HUDEP-2 (cell line): ENCODE results near the gene RASA4.
"Not testable (repeated sequence)": the region's sequence is repeated elsewhere in the genome, so short reads cannot be mapped to it uniquely, and the experiment has no call there.

Experiments
- DNase-seq, 76 experiments: peaks; one replicate each; lab custom pipeline; 2025; ENCODE audit not compliant: unreplicated experiment in 76 of 76; lab: John Stamatoyannopoulos, UW

RASA4 gene

DNA sequence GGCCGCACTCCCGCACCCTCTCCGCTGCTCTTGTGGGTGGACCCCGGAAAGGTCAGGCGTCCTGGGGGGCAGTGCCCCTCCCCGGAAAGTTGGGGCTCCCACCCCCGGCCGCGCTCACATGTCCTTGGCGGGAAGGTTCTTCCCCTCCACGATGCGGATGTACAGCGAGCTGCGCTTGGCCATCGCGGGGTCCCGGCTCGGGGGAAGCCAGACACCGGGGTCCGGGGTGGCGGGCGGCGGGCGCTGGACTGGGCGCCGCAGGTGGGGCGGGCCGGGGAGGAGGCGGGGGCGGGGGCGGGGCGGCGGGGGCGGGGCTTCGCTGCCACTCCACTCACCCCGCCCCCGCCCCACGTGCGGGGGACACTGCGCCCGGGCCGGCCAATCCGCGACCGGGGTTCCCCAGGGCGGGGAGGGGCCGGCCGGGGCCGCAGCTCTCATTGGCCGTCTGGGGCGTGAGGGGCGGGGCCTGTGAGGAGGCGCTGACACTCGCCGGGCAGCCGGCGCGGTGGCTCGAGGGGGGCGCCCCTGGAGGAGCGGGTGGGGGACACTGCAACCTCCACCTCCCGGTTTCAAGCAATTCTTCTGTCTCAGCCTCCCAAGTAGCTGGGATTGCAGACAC lies at the start of gene RASA4:
Gene RASA4 (minus strand): TSS at position 250 of the 619 bp plus-strand sequence. CDS start 67 bp downstream, at position 183.
- not testable (repeated sequence) for DNase-seq

DNA sequence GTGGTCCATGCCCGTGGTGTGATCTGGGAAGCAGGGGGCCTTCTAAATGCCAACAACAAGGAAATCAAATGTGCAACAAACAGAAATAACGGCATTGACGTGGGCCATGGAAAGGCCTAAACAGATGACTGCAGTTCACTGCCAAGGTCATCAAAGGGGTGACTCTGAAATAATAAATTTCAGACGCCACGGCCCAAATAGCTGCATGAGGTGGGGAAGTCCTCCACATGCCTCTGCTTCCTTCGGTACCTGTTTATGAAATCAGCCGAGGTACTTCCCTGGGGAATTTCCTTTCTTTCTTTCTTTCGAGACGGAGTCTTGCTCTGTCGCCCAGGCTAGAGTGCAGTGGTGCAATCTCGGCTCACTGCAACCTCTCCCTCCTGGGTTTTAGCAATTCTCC lies 48.2 kb upstream of the RASA4 start:
- DNase-seq, result not testable (repeated sequence)

DNA sequence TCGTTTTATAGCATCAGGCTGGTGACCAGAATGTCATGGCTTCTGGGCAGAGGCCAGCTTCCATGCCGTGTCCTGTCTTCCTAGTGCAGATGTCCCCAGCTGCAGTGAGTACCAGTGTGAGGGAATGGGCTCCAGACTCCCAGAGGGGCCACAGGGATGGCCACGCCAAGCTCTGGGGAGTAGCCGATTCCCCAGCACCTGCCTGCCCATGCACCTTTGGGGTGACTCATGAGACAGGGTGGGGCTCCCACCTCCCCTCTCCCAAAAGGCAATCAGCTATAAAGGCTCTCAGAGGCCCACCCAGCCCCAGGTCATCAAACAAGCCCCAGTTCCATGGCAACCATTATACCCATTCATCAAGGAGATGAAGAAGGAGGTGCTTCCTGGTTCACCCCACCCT lies 33.4 kb upstream of the RASA4 start, which contains the start of gene SPDYE2B:
Gene SPDYE2B (plus strand): TSS at position 396 of the 400 bp plus-strand sequence. CDS start 2,030 bp downstream, outside the sequence.
- not testable (repeated sequence) for DNase-seq

DNA sequence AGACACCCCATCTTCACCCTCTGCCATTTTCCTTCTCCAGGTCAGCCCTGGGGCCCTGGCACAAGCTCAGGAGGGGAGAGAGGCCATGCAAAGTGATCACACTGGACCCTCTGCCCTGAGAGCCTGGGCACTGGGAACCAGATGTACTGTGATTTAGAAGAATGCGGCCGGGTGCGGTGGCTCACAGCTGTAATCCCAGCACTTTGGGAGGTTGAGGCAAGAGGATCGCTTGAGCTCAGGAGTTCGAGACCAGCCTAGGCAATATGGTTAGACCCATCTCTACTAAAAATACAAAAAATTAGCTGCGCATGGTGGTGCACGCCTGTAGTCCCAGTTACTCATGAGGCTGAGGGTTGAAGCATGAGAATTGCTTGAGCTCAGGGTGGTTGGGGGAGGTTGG lies 31.3 kb upstream of the RASA4 start:
- not testable (repeated sequence) for DNase-seq

DNA sequence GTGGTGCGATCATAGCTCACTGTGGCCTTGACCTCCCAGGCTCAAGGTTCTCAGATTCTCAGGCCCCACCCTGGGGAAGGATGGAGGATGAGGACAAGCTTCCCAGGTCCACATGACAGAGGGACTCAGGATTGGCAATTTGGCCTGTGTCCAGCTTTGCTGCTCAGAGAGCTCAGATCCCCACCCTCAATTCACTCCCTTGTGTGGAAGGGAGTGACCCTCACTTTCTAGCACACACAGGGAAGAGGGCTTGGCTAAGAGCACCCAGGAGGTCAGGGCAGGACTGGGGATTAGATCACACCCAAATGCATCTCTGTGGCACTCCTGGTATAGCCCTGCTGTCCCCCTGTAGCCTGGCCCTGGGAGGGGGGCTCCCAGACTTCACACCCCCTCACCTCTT lies 26.8 kb upstream of the RASA4 start:
- not testable (repeated sequence) for DNase-seq

DNA sequence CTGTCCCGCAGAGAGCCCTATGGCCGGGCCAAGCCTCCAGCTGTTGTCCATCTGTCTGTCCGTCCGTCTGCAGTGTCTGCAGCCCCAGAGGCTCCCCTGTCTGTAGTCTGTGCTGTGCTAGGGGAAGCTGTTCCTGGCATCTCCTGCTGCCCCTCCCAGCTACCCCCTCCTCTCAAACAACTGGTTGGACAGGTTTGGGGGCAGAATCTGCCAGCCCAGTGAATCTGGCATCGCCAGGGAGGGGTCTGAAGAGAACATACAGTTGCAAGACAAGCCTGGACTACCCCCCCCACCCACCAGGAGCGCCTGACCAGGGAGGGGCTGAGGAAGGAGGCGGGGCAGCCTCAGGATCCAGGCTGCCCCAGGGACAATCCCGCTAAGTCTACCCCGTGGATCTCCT lies 26.1 kb upstream of the RASA4 start, which contains the start of gene UPK3BL1:
Gene UPK3BL1 (minus strand): TSS at position 101 of the 400 bp plus-strand sequence. CDS start 50 bp downstream, at position 51.
- not testable (repeated sequence) for DNase-seq

DNA sequence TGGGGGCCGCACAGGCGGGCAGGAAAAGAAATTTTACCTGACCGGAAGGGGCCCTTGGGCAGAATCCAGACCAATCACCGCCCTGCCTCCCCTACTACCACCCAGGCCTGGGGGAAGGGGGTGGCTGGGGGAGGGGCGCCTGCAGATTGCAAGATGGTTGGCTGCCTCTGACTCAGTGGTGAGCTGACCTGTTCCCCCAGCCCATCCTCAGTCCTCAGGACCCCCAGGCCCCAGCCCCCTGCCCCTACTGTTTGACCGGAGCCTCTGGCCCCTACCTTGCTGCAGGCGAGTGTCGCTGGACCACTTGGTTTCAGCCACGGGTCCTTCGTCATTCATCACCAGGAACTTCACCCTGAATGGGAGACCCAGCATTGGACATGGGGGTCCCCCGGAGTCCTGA lies 22.3 kb upstream of the RASA4 start:
- not testable (repeated sequence) for DNase-seq

DNA sequence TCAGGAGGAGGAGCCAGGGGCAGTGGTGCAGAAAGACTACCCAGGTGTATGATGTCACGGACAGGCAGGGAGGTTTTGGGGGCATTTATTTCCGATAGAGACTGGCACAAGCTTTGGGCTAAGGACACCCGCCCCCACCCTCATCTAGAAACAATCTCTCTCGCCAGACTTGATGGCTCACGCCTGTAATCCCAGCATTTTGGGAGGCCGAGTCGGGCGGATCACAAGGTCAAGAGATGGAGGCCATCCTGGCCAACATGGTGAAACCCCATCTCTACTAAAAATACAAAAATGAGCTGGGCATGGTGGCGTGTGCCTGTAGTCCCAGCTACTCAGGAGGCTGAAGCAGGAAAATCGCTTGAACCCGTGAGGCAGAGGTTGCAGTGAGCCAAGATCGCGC lies 20.4 kb upstream of the RASA4 start:
- DNase-seq, result not testable (repeated sequence)

DNA sequence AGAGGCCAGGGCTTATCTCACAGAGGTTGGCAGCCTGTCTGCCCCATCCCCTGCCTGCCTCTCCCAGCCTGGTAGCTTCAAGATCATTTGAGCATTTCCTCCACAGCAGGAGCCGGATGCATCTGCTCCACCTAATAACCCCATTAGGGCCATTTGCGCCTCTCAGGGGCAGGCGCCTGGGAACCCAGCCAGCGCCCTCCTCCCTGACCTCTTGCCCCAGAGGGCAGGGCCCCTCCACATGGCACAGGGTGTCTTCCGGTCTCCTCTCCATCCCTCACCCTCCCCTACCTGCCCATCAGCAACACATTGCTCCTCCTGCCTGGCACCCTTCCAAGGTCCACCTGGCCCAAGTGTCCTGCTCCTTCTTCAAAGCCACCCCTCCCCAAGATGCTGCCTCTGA lies 18.8 kb upstream of the RASA4 start:
- not testable (repeated sequence) for DNase-seq

DNA sequence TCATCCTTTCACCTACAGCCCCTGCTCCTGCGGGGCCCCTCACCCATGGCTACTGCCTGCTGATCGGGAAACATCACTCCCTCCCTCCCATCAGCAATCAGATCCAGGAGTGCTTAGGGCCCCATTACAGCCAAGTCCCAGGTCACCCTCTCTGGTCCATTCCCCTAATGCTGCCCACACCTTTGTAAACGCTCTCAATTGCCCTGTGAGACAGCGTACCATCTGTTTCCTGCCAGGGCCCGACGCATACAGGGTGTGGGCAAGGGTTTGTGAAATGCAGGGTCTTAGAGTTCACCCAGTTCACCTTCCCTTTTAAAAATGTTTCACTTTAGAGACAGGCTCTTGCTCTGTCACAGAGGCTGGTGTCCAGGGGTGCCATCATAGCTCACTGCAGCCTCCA lies 17.7 kb upstream of the RASA4 start:
- DNase-seq, result not testable (repeated sequence)

DNA sequence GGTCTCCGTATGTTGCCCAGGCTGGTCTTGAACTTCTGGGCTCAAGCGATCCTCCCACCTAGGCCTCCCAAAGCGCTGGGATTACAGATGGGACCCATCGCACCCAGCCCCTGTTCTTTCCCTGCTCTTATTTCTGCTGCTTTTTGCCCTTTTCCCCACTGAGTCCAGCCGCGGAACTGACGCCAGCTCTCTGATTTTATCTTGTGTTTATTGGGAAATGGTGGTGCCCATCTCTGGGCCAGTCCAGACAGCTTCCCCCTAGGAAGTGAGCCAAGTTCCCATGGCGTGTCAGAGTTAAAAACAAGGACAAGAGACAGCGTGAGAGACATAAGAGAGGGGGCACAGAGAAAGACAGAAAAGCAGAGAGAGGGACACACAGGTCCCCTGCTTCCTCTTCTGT lies 14.1 kb upstream of the RASA4 start:
- DNase-seq, result not testable (repeated sequence)

DNA sequence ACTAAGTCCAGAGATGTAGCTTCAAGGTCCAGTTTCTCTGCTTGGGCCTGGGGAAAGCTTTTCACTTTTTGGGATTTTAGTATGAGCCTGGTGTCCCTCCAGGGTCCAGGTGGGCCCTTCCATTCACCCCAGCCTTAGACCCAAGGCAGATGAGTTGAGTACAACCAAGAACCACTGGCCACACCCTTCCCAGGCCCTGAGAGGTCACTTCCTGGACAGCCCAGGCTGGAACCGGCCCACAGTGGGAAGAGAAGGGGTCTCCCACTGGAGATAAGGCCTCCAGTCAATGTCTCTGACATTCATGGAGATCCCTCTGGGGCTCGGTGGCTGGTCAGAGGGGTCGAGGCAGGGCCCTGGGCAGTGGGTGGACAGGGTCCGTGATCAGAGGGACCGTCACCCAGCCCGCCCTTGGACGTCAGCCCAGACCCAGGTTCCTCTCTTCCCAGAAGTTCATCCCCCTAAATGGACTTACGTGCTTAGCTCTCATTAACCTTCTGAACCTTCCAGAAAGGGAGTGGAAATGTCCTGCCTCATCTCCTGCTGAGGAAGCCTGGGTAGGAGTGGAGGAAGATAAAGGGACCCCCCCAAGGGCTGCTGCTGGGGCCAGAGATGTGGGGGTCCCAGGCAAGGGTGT lies 10.8 kb upstream of the RASA4 start:
- not testable (repeated sequence) for DNase-seq

DNA sequence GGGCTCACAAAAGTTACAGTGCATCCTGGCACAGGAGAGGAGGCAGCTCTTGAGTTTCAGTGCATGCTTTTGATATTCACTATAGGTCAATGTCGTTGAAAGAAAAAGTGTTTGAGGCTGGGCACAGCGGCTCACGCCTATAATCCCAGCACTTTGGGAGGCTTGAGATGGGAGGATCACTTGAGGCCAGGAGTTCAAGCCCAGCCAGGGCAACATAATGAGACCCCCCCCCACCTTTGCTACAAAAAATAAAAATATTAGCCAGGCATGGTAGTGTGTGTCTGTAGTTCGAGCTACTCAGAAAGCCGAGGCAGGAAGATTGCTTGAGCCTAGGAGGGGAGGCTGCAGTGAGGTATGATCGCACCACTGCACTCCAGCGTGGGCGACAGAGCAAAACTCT lies 1.6 kb upstream of the RASA4 start:
- not testable (repeated sequence) for DNase-seq

DNA sequence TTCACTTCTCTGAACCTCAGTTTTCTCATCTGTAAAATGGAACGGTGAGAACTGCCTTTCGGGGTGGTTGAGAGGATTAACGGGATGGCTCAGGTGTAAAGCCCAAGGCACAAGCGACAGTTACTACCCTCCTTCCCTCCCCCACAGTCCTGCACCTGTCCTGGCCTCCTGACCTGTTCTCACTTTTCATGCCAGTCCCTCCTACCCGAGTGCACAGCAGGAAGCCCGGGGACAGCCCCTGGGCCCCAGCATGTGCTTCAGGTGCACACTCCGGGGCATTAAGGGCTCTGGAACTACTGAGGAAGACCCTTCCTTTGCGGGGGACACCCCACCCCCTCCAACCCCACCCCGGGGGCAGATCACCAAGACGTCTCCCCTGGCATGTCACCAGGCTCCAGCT lies 626 bp downstream of the RASA4 start:
- not testable (repeated sequence) for DNase-seq

DNA sequence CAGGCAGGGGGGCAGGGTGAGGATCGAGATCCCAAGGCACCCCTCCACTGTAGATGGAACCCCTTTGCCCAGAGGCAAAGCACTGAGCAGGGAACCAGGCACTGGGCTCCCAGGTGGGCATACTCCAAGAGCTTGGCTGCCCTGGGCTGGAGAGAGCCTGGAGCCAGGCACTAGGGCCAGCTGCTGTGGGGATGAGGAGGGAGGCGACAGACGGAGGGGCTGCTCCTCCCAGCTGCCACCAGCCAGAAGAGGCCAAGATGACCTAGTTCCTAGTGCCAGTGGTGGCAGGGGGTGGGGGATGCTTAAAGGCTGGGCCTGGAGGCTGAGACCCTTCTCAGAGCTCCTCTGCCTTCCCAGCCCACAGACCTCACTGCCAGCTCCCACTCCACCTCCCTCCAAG lies 1.7 kb downstream of the RASA4 start:
- DNase-seq, result not testable (repeated sequence)

DNA sequence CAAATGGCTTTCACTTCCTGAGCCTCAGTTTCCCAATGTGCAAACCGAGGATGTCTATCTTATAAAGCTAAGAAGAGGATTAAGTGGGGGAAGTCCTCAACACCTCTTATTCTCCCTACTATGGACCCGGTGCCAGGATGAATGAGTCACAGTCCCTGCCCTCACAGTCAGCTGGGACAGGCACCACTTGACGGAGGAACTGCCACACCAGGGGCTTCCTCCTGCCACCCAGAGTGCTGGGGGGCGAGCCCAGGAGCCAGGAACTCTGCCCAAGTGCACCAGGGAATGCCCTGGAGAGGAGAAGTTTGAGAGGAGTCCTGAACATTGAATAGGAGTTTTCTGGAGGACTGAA lies 2.2 kb downstream of the RASA4 start:
- not testable (repeated sequence) for DNase-seq

DNA sequence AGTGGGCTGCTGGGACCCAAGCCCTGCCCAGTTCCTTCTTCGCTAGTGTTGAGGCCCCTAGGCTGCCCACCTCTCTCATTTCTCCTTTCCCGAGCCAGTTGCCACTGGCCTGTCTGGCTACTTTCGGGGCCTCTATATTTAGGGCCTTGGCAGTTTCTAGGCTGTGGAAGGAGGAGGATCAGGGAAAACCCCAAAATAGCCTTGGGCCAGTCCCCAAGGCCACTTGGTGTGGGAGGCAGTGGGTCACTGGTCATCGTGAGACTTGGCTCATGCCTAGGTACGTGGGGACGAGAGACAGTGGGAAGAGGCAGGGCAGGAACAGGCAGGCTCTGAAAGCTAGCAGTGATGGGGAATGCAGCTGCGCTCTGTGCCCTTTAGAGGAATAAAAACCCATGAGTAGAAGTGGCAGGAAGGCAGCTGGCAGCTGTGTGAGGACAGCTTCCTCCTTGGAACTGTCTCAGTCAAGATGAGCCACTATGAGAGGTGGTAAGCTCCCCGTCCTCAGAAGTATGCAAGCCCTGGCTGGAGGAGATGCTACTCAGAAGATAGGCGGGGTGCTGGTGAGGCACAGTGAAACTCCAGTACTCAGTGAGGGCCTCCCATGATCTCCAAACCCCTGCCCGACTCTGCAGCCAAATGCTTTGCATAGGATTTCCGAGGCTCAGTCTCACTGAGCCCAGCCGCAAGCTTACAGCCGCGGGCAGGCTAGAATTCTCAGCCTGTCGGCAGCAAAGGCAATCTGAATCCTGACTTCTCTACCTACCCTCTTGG lies 2.8 kb downstream of the RASA4 start:
- not testable (repeated sequence) for DNase-seq

DNA sequence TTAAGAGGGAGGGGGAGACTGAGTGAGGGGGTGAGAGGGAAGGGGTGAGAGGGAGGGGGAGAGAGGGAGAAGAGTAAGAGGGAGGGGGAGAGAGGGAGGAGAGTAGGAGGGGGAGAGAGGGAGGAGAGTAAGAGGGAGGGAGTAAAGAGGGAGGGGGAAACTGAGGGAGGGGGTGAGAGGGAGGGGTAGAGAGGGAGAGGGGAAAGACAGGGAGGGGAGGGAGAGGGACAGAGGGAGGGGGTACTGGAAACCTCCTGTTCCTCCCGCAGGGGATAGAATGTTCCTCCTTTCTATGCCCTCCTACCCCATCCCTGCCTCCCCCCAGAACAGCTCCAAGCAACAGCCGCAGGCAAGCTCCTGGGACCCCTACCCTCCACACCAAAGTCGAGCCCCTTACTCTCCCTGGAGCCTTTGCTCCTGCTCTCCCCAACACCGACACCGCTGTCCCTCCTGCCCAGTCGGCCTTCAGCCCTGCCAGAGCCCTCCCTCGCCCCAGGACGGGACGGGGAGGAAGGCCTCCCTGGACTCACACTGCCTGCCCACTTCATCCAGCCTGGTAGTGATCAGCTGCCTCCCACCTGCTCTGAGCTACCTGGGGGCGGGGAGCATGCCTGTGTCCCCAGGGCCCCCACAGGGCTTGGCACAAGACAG lies 4.8 kb downstream of the RASA4 start:
- DNase-seq, result not testable (repeated sequence)

DNA sequence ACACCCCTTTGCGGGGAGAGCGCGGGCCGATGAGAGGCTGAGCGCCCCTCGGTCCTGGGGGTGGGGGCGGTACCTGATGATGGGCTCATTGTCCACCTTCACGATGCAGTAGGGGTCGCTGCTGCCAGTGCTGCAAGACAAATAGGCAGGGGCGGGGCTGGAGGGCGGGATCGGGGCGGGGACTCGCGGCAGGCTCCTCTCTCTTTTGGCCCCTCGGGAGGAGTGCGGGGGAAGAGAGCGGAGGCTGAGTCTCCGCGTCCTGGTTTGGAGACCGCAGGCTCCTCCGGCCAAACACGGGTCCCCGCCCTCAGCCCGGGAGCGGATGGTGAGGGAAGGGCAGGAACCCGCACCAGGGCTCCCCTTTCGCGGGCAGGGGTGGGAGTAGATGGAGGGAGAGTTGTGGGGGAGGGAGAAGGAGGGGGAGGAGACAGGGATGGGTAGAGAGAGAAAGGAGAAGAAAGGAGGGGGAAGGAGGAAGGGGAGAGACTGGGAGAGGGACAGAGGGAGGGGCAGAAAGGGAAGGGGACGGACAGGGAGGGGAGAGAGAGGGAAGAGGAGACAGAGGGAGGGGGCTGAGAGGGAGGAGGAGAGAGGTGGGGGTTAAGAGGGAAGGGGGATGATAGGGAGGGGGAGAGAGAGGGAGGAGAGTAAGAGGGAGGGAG lies 5.4 kb downstream of the RASA4 start:
- DNase-seq, result not testable (repeated sequence)

DNA sequence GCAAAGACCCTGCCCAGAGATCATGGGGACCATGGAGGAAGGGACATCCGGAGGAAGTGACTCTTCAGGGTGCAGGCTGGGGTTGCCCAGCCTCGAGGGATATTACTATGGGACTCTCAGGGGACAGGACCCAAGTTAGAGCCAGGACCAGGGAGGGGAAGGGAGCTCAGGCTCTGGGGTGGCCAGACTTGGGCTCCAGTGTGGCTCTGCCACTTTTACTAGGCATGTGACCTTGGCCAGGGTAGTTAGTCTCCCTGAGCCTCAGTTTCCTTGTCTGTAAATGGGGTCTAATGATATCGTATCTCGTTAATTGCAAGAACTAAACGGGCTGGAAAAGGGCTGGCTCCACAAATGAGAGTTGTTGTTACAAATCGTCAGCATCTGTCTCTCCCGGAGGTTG lies 6.1 kb downstream of the RASA4 start:
- DNase-seq, result not testable (repeated sequence)
